GM13977 (cell line): ENCODE data around the gene PTGES3L.
A peak's percentile ranks its signal among the peaks of the same experiment; 100 is the strongest.
"Not testable (repeated sequence)": the region's sequence is repeated elsewhere in the genome, so short reads cannot be mapped to it uniquely, and the experiment has no call there.

Experiments used
- DNase-seq: peaks from one replicate; pipeline ENCODE4 v3.0.0; 2012; ENCODE audit warnings: low spot score
- CTCF ChIP-seq: IDR thresholded peaks from 2 replicates; pipeline ENCODE4 v1.5.1; 2012; ENCODE audit warnings: mild to moderate bottlenecking, control low read depth; ENCODE audit not compliant: insufficient read depth; ENCODE audit errors: extremely low read depth, missing control alignments
- in situ Hi-C: fragments of 300-500 bp; cut with MboI; formaldehyde crosslinking; loops from one replicate; pipeline ENCODE4 v1.12.0; 2022; ENCODE audit warnings: low sequenced_read_pairs, low pct_unique_long_range_greater_than_20kb, mixed read lengths, inconsistent platforms; ENCODE audit not compliant: unreplicated experiment

Gene PTGES3L

GRCh38 chr17:42989726-42990652 is 10.1 kb upstream of the PTGES3L start:
- DNase-seq, result no peak
- TF ChIP-seq CTCF, result no peak
- in situ Hi-C loops, result no loop called here

GRCh38 chr17:42989141-42989540 is 9.3 kb upstream of the PTGES3L start:
- in situ Hi-C loops, result no loop called here
- no peak for DNase-seq
- TF ChIP-seq CTCF, result no peak

GRCh38 chr17:42985225-42985624 is 5.3 kb upstream of the PTGES3L start:
- no peak for TF ChIP-seq CTCF
- peak; percentile 71 for DNase-seq
- in situ Hi-C loops, result no loop called here

GRCh38 chr17:42982266-42982665 is 2.4 kb upstream of the PTGES3L start:
- in situ Hi-C loops, result no loop called here
- no peak for DNase-seq
- no peak for TF ChIP-seq CTCF

GRCh38 chr17:42980766-42981397 is 1.0 kb upstream of the PTGES3L start:
- DNase-seq, result peak; percentile 85
- TF ChIP-seq CTCF, result peak; percentile 41
- in situ Hi-C loops, result no loop called here

GRCh38 chr17:42980274-42980765 is 440 bp upstream of the PTGES3L start, which contains the start of gene RUNDC1:
Gene RUNDC1, plus strand, starts transcription at chr17:42980565. Its CDS starts 12 bp downstream, at chr17:42980577.
- in situ Hi-C loops, result no loop called here
- peak; percentile 97 for DNase-seq
- TF ChIP-seq CTCF, result no peak

- DNase-seq, in situ Hi-C loops: not testable (repeated sequence)
Observed at GRCh38 chr17:42975701-42976100, 4.2 kb downstream of the PTGES3L start.
